HG02571 (cell line): ENCODE results near the gene MCAM.

Source experiments
- ATAC-seq: cut with Tn5 transposase; IDR thresholded peaks from one replicate; pipeline ENCODE4 v1.9.1; 2021; ENCODE audit warnings: mild to moderate bottlenecking, moderate library complexity; ENCODE audit not compliant: unreplicated experiment

MCAM gene

GRCh38 chr11:119332111-119332765 is 15.3 kb upstream of the MCAM start:
- no peak for ATAC-seq

GRCh38 chr11:119330237-119330636 is 13.3 kb upstream of the MCAM start:
- no peak for ATAC-seq

GRCh38 chr11:119329320-119329719 is 12.4 kb upstream of the MCAM start:
- no peak for ATAC-seq

- no peak for ATAC-seq
Observed at GRCh38 chr11:119324189-119324588, 7.3 kb upstream of the MCAM start.

GRCh38 chr11:119323532-119324033 is 6.7 kb upstream of the MCAM start:
- ATAC-seq: no peak

GRCh38 chr11:119322921-119323531 is 6.1 kb upstream of the MCAM start:
- no peak for ATAC-seq

- ATAC-seq: no peak
Observed at GRCh38 chr11:119322360-119322739, 5.4 kb upstream of the MCAM start.

GRCh38 chr11:119320776-119321524 is 4.0 kb upstream of the MCAM start:
- no peak for ATAC-seq

- no peak for ATAC-seq
Observed at GRCh38 chr11:119320240-119320775, 3.4 kb upstream of the MCAM start.

GRCh38 chr11:119319700-119320239 is 2.8 kb upstream of the MCAM start:
- no peak for ATAC-seq

GRCh38 chr11:119319136-119319699 is 2.3 kb upstream of the MCAM start:
- ATAC-seq: no peak

GRCh38 chr11:119318240-119319135 is 1.6 kb upstream of the MCAM start:
- no peak for ATAC-seq

- no peak for ATAC-seq
Observed at GRCh38 chr11:119317592-119318239, 786 bp upstream of the MCAM start.

GRCh38 chr11:119316016-119316728 is 758 bp downstream of the MCAM start:
- ATAC-seq: no peak

- no peak for ATAC-seq
Observed at GRCh38 chr11:119315131-119316015, 1.6 kb downstream of the MCAM start.

- no peak for ATAC-seq
Observed at GRCh38 chr11:119314726-119315125, 2.2 kb downstream of the MCAM start.

- no peak for ATAC-seq
Observed at GRCh38 chr11:119310682-119311052, 6.3 kb downstream of the MCAM start.
